Left ventricle myocardium inferior (tissue), 1 donor: ENCODE results near the gene RHOH. TPM values are rescaled to one million over a fixed set of nuclear protein-coding genes. Genes with fewer than 3 reads are reported as not detected.
A peak's percentile ranks its signal among the peaks of the same experiment; 100 is the strongest.

Source experiments
- DNase-seq: peaks from one replicate; pipeline ENCODE4 v3.0.0-alpha.2; 2020
- H3K27ac ChIP-seq: fragments of 200-600 bp; replicated peaks from 2 replicates; pipeline ENCODE4 v1.8.0; 2021
- H3K27me3 ChIP-seq: fragments of 200-600 bp; 2 replicates; pipeline ENCODE4 v1.8.0; 2021; ENCODE audit warnings: low read depth
- H3K36me3 ChIP-seq: fragments of 200-600 bp; 2 replicates; pipeline ENCODE4 v1.8.0; 2021
- H3K4me1 ChIP-seq: fragments of 200-600 bp; 2 replicates; pipeline ENCODE4 v1.8.0; 2021
- H3K4me3 ChIP-seq: fragments of 200-600 bp; 2 replicates; pipeline ENCODE4 v1.8.0; 2021; ENCODE audit warnings: mild to moderate bottlenecking, moderate library complexity
- H3K9me3 ChIP-seq: fragments of 200-600 bp; replicated peaks from 2 replicates; pipeline ENCODE4 v1.8.0; 2021
- intact Hi-C: fragments of 100-400 bp; cut with micrococcal nuclease; formaldehyde crosslinking; loops from one replicate; pipeline ENCODE4 v1.11.0; 2022
- total RNA-seq: library from RNA; stranded (reverse); fragmentation: NEBNext Ultra II Directional; extraction: Animal tissue kit (Norgen Biotek cat#: 25700); gene quantifications from one replicate; pipeline ENCODE4 v1.2.1, GENCODE V29; 2021
- TF ChIP-seq, protein P1 (sequence below): fragments of 200-600 bp; IDR thresholded peaks from 2 replicates; pipeline ENCODE4 v1.8.0; 2021; ENCODE audit warnings: antibody characterized with exemption, mild to moderate bottlenecking, borderline replicate concordance
- donor health status: DM: no; HTN: yes; CAD: no; lungs with severe emphysema.

Gene RHOH
- total RNA-seq, 1 donor from 2014 or later, result 0.41 TPM

DNA sequence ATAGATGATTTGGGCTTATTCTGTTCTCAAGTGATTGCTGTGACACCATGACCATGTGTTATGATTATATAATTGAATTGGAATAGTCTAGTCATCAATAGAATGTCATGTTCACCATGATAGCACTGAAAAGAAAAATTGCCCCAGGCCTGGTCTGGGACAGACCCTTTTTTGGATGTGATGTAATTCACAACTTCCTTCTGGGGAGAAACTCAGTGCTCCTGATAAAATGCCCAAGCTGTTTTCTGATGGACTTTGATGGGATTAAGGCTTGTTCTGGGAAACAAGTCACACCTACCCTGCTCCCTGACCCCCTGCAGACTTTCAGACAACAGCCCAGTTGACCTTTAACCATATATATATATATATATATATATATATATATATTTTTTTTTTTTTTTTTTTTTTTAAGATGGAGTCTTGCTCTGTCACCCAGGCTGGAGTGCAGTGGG, 65.3 kb downstream of the RHOH start:
- Histone ChIP-seq H3K4me3 (no peak overlapping the region), H3K27me3 (peaks cover 12% of the 10 kb centered on the region), H3K36me3 (no peaks in the 10 kb centered on the region), H3K4me1 (peaks cover 9% of the 10 kb centered on the region), H3K9me3 (no peaks in the 10 kb centered on the region), H3K27ac (no peak overlapping the region)
- TF ChIP-seq, protein P1, sequence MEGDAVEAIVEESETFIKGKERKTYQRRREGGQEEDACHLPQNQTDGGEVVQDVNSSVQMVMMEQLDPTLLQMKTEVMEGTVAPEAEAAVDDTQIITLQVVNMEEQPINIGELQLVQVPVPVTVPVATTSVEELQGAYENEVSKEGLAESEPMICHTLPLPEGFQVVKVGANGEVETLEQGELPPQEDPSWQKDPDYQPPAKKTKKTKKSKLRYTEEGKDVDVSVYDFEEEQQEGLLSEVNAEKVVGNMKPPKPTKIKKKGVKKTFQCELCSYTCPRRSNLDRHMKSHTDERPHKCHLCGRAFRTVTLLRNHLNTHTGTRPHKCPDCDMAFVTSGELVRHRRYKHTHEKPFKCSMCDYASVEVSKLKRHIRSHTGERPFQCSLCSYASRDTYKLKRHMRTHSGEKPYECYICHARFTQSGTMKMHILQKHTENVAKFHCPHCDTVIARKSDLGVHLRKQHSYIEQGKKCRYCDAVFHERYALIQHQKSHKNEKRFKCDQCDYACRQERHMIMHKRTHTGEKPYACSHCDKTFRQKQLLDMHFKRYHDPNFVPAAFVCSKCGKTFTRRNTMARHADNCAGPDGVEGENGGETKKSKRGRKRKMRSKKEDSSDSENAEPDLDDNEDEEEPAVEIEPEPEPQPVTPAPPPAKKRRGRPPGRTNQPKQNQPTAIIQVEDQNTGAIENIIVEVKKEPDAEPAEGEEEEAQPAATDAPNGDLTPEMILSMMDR, result no peak
- intact Hi-C loops, result no loop called here
- DNase-seq, result no peak

GRCh38 chr4:40262861-40263260, 66.0 kb downstream of the RHOH start:
- DNase-seq, result no peak
- H3K36me3 ChIP-seq, result no peaks in the 10 kb centered on the region
- TF ChIP-seq, protein P1, result no peak
- H3K27ac ChIP-seq, result no peak overlapping the region
- no peak overlapping the region for H3K4me3 ChIP-seq
- peaks cover 9% of the 10 kb centered on the region for H3K4me1 ChIP-seq
- no peaks in the 10 kb centered on the region for H3K9me3 ChIP-seq
- intact Hi-C loops, result no loop called here
- peaks cover 12% of the 10 kb centered on the region for H3K27me3 ChIP-seq

DNA sequence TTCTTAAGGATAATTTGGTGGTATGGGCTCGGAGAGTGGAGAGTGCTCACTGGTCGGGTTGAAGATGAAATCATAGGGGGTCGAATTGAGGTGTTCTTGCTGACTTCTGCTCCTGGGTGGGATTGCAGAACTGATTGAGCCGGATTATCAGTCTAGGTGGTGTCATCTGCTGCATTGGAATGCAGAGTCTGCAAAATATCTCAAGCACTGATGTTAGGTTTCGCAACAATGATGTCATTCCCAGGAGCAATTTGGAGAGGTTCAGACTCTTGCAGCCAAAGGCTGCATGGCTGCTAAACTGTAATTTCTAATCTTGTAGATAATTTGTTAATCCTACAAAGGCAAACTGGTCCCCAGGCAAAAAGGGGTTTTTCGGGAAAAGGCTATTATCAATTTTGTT, 67.7 kb downstream of the RHOH start:
- intact Hi-C loops, result no loop called here
- Histone ChIP-seq H3K9me3 (no peaks in the 10 kb centered on the region), H3K27ac (no peak overlapping the region), H3K27me3 (peaks cover 5% of the 10 kb centered on the region), H3K4me1 (peaks cover 9% of the 10 kb centered on the region), H3K36me3 (no peaks in the 10 kb centered on the region), H3K4me3 (no peak overlapping the region)
- TF ChIP-seq, protein P1, result no peak
- no peak for DNase-seq

- Histone ChIP-seq H3K4me3 (no peak overlapping the region), H3K27ac (peak overlapping the region; percentile 51), H3K4me1 (peaks cover 9% of the 10 kb centered on the region), H3K36me3 (no peaks in the 10 kb centered on the region), H3K9me3 (no peaks in the 10 kb centered on the region), H3K27me3 (no peaks in the 10 kb centered on the region)
- intact Hi-C loops, result no loop called here
- TF ChIP-seq, protein P1, result no peak
- DNase-seq, result peak; percentile 23
Observed at GRCh38 chr4:40264995-40265909, 68.4 kb downstream of the RHOH start.

DNA sequence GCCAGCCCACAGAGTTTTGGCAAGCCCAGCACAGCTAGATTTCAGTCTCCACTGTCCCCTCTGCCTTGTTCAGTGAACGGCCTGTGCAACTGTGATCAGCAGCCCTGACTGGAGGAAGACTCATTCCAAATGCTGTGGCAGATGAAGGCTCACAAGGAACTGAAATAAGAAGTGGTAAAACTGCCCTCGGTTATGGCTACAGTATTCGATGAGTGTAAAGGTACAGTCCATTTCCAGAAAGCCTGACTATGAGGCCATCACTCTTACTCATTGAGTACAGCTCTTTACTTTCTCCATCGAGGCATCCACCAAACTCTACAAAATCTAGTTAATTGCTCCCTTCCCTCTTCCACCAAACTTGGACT, 69.1 kb downstream of the RHOH start:
- no peaks in the 10 kb centered on the region for H3K36me3 ChIP-seq
- TF ChIP-seq, protein P1, result no peak
- H3K4me1 ChIP-seq, result peaks cover 9% of the 10 kb centered on the region
- no peak overlapping the region for H3K27ac ChIP-seq
- no peaks in the 10 kb centered on the region for H3K9me3 ChIP-seq
- intact Hi-C loops, result no loop called here
- no peak for DNase-seq
- no peak overlapping the region for H3K4me3 ChIP-seq
- no peaks in the 10 kb centered on the region for H3K27me3 ChIP-seq
